Measurements from ENCODE around the gene CDH22. TPM values are rescaled to one million over a fixed set of nuclear protein-coding genes. Genes with fewer than 3 reads are reported as not detected.
A peak's percentile ranks its signal among the peaks of the same experiment; 100 is the strongest.

Gene CDH22
- total and polyA plus RNA-seq, 12 donors, result 0.04 to 11.0 (median 0.64) TPM

GRCh38 chr20:46349742-46350056, 41.4 kb upstream of the CDH22 start:
- no peak for ATAC-seq

DNA sequence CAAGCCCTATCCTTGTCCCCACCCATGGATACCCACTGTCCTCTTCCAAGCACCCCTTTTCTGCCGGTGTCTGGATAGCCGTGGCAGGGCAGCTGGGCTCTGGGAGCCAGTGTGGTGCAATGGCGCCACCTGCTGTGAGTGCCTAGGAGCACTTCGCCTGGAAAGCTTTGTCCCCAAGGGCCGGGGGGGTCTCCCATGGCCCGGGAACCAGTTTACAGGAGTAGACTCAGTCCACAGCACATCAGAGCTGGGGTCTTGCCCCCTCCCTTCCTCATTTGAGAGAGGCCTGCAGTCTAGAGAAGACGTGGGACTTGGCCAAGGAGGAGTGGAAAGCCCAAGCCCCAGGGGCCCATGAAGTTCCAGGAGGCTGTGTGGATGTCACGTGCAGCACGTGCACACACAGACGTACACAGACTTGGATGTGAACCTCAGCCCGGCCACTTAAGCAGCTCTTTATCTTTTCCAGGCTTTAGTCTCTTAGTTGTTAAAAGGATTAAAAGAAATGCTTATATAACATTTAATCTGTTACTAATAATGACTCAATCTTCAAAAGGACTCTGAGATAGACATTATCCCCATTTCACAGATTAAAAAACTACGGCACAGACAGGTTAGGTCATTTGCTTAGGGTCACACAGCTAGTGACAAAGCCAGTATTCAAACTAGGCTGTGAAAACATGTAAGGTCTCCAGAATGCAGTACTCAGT, 40.9 kb upstream of the CDH22 start:
- H3K27ac ChIP-seq, result no peak overlapping the region
- peak; percentile 58 to 89 (median 78) for TF ChIP-seq CTCF (IDR thresholded peaks at IDR 0.05)
- DNase-seq (peak; percentile 49 to 64), ATAC-seq (peak; percentile 48 to 77 (median 74))
- peak overlapping the region in 1 of 10 donors; percentile 8 for H3K4me3 ChIP-seq
- 33 to 46% methylated on average over 12 of the region's 12 CpGs for WGBS, 2 donors
- H3K27me3 ChIP-seq, result peaks cover 0 to under 1% (median 0%) of the 10 kb centered on the region in 7 donors
- no peaks in the 10 kb centered on the region for H3K9me3 ChIP-seq
- peaks cover 0 to 19% (median 8%) of the 10 kb centered on the region in 9 donors for H3K4me1 ChIP-seq
- H3K36me3 ChIP-seq, result peaks cover 0 to 56% (median 12%) of the 10 kb centered on the region in 9 donors
- intact Hi-C loops (cut with DNase I), result loop anchor here (1.0 to 10.0 kb wide), 7 partner anchors 212 to 364 kb away; no protein-coding TSS in a partner anchor

More at GRCh38 chr20:46349742-46350056, 41.4 kb upstream of the CDH22 start:
- WGBS, 2 donors, result 86 to 89% methylated on average over 4 of the region's 4 CpGs
- H3K27me3 ChIP-seq, result no peaks in the 10 kb centered on the region
- H3K4me3 ChIP-seq, result no peak overlapping the region
- intact Hi-C loops (cut with DNase I), result loop anchor here (1.0 to 10.0 kb wide), 8 partner anchors 212 to 365 kb away; partner anchors contain the start of gene SLC12A5 (in 2 of the 10)
- H3K36me3 ChIP-seq, result peaks cover 0 to 61% (median 12%) of the 10 kb centered on the region in 9 donors
- no peak overlapping the region for H3K27ac ChIP-seq
- H3K4me1 ChIP-seq, result peaks cover 0 to 19% (median 8%) of the 10 kb centered on the region in 9 donors
- no peak for TF ChIP-seq CTCF (IDR thresholded peaks at IDR 0.05)
- DNase-seq, result no peak
- H3K9me3 ChIP-seq, result no peaks in the 10 kb centered on the region

GRCh38 chr20:46347841-46348803, 39.8 kb upstream of the CDH22 start:
- Histone ChIP-seq H3K4me3 (peak overlapping the region in 1 of 10 donors; percentile 8), H3K27ac (no peak overlapping the region), H3K9me3 (no peaks in the 10 kb centered on the region), H3K27me3 (peaks cover 0 to 11% (median 5%) of the 10 kb centered on the region in 7 donors), H3K4me1 (peaks cover 2 to 27% (median 12%) of the 10 kb centered on the region in 9 donors), H3K36me3 (peaks cover 0 to 45% (median 12%) of the 10 kb centered on the region in 9 donors)
- 54 to 61% methylated on average over 25 of the region's 25 CpGs for WGBS, 2 donors
- ATAC-seq (peak; percentile 29 to 59 (median 47)), DNase-seq (no peak)
- TF ChIP-seq CTCF (IDR thresholded peaks at IDR 0.05), result no peak
- intact Hi-C loops (cut with DNase I), result loop anchor here in 6 of 10 donors (2.0 to 10.0 kb wide), 6 partner anchors 211 to 363 kb away; no protein-coding TSS in a partner anchor

DNA sequence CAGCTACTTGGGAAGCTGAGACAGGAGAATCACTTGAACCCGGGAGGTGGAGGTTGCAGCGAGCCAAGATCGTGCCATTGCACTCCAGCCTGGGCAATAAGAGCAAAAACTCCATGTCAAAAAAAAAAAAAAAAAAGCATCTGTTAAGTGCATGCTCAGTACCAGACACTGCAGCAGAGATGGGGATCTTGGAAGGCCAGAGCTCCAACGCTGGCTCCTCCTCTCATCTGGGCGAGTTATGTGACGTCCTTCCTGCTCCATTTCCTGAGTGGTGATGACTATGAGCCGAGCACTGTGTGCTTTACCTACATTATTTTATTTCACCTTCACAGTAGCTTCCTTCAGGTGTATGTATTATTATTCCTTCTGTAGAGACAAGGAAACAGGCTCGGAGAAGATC, 38.5 kb upstream of the CDH22 start:
- Histone ChIP-seq H3K4me1 (peaks cover 3 to 33% (median 19%) of the 10 kb centered on the region in 9 donors), H3K27me3 (peaks cover 0 to 25% (median 19%) of the 10 kb centered on the region in 7 donors), H3K9me3 (no peaks in the 10 kb centered on the region), H3K27ac (no peak overlapping the region), H3K36me3 (peaks cover 0 to 39% (median 12%) of the 10 kb centered on the region in 9 donors), H3K4me3 (no peak overlapping the region)
- intact Hi-C loops (cut with DNase I), result loop anchor here in 4 of 10 donors (5.0 to 10.0 kb wide), 3 partner anchors 209 to 332 kb away; no protein-coding TSS in a partner anchor
- 79 to 80% methylated on average over 8 of the region's 8 CpGs for WGBS, 2 donors
- TF ChIP-seq CTCF (IDR thresholded peaks at IDR 0.05), result no peak
- ATAC-seq, result no peak
- no peak for DNase-seq

Measured in heart right ventricle (tissue), 16 donors.